Transverse colon (tissue), 4 donors: ENCODE results near the gene PKP3. TPM values are rescaled to one million over a fixed set of nuclear protein-coding genes. Genes with fewer than 3 reads are reported as not detected.
"Not testable (repeated sequence)": the region's sequence is repeated elsewhere in the genome, so short reads cannot be mapped to it uniquely, and the experiment has no call there.

Experiments
- DNase-seq: peaks from one replicate; pipeline ENCODE4 v3.0.0-alpha.2; 2019
- H3K27ac ChIP-seq, 4 donors: fragments of 200-600 bp; sonication (generic); 2 replicates each; pipeline ENCODE4 v1.5.1; 2016 to 2018; ENCODE audit warnings: inconsistent platforms in 4 of 4
- H3K27me3 ChIP-seq: fragments of 200-600 bp; sonication (generic); 2 replicates; pipeline ENCODE4 v1.5.1; 2017; ENCODE audit warnings: inconsistent platforms
- H3K36me3 ChIP-seq, 4 donors: fragments of 200-600 bp; sonication (generic); 2 replicates each; pipeline ENCODE4 v1.5.1; 2017 to 2019; ENCODE audit warnings: inconsistent platforms in 4 of 4
- H3K4me1 ChIP-seq, 4 donors: fragments of 200-600 bp; sonication (generic); 2 replicates each; pipeline ENCODE4 v1.5.1; 2017 to 2020; ENCODE audit warnings: inconsistent platforms in 4 of 4
- H3K4me3 ChIP-seq, 4 donors: fragments of 200-600 bp; sonication (generic); 1 replicate in 1 of 4; 2 replicates in 3 of 4; pipeline versions ENCODE4 v1.5.1 to v1.6.1; 2017 to 2019; ENCODE audit warnings: inconsistent platforms in 4 of 4
- H3K9me3 ChIP-seq, 2 donors: fragments of 200-600 bp; sonication (generic); 2 replicates each; pipeline ENCODE4 v1.5.1; 2017 to 2019; ENCODE audit warnings: inconsistent platforms in 2 of 2
- EP300 ChIP-seq: sonication (generic); formaldehyde crosslinking; IDR thresholded peaks from one replicate; pipeline ENCODE4 v1.6.1; 2017; ENCODE audit warnings: antibody characterized with exemption, low read depth
- POLR2A ChIP-seq: fragments of 450-650 bp; IDR thresholded peaks from one replicate; pipeline ENCODE4 v1.6.1; 2016; ENCODE audit warnings: antibody characterized with exemption, mild to moderate bottlenecking, moderate library complexity
- POLR2AphosphoS5 ChIP-seq, 3 donors: sonication (generic); formaldehyde crosslinking; IDR thresholded peaks; one replicate each; pipeline ENCODE4 v1.6.1; 2016; ENCODE audit warnings: antibody characterized with exemption in 3 of 3
- WGBS, 2 donors: methylation state at CpG; one replicate each; pipeline ENCODE4 v1.1.5; 2018; ENCODE audit warnings: low coverage in 1 of 2; 5-methylcytosine and 5-hydroxymethylcytosine counted together
- in situ Hi-C, 4 donors: fragments of 200-750 bp; cut with MboI; loops; one replicate each; pipeline versions ENCODE4 v1.15.0 to v1.15.1; 2017; ENCODE audit warnings: low sequenced_read_pairs in 3 of 4, low pct_ligation_motif_present in 1 of 4, low pct_unique_long_range_greater_than_20kb in 1 of 4
- intact Hi-C: fragments of 100-400 bp; cut with DNase I; formaldehyde crosslinking; loops from one replicate; pipeline ENCODE4 v1.15.1; 2023; ENCODE audit warnings: low total_unique reads
- total RNA-seq, 4 donors: library from RNA; depleted of rRNA; stranded (reverse); fragments of >200 nt; gene quantifications; one replicate each; pipeline ENCODE4 v1.1.0, GENCODE V29; 2016
- TF ChIP-seq, protein P1 (sequence below), 5 experiments: fragments of 200-600 bp in 3 of 5; fragments of 450-650 bp in 2 of 5; sonication (generic) in 3 of 5; IDR thresholded peaks; 1 replicate in 2 of 5; 2 replicates in 3 of 5; pipeline ENCODE4 v1.5.1; 2016 to 2017; ENCODE audit warnings: antibody characterized with exemption in 5 of 5, inconsistent platforms in 3 of 5, mild to moderate bottlenecking in 2 of 5, moderate library complexity in 1 of 5

Gene PKP3
- total RNA-seq, 4 donors from 2014 or later, result 159 to 359 (median 200) TPM

DNA sequence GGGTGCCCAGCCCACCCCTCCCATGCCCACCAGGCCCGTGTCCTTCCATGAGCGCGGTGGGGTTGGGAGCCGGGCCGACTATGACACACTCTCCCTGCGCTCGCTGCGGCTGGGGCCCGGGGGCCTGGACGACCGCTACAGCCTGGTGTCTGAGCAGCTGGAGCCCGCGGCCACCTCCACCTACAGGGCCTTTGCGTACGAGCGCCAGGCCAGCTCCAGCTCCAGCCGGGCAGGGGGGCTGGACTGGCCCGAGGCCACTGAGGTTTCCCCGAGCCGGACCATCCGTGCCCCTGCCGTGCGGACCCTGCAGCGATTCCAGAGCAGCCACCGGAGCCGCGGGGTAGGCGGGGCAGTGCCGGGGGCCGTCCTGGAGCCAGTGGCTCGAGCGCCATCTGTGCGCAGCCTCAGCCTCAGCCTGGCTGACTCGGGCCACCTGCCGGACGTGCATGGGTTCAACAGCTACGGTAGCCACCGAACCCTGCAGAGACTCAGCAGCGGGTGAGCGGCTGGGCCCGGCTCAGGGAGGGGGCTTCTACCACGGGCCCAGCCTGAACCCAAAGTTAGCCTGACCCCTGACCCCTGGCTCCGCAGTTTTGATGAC, 3.0 kb downstream of the PKP3 start:
- intact Hi-C loops (no loop called here), in situ Hi-C loops (no loop called here)
- H3K4me3 ChIP-seq, result peak overlapping the region in 3 of 4 donors; percentile 1 to 29 (median 25)
- no peaks in the 10 kb centered on the region for H3K36me3 ChIP-seq
- H3K9me3 ChIP-seq, result no peaks in the 10 kb centered on the region
- H3K4me1 ChIP-seq, result peaks cover 0 to 34% (median 12%) of the 10 kb centered on the region in 4 donors
- H3K27ac ChIP-seq, result no peak overlapping the region
- peak; percentile 58 for DNase-seq
- peaks cover 10% of the 10 kb centered on the region for H3K27me3 ChIP-seq
- TF ChIP-seq, protein P1, sequence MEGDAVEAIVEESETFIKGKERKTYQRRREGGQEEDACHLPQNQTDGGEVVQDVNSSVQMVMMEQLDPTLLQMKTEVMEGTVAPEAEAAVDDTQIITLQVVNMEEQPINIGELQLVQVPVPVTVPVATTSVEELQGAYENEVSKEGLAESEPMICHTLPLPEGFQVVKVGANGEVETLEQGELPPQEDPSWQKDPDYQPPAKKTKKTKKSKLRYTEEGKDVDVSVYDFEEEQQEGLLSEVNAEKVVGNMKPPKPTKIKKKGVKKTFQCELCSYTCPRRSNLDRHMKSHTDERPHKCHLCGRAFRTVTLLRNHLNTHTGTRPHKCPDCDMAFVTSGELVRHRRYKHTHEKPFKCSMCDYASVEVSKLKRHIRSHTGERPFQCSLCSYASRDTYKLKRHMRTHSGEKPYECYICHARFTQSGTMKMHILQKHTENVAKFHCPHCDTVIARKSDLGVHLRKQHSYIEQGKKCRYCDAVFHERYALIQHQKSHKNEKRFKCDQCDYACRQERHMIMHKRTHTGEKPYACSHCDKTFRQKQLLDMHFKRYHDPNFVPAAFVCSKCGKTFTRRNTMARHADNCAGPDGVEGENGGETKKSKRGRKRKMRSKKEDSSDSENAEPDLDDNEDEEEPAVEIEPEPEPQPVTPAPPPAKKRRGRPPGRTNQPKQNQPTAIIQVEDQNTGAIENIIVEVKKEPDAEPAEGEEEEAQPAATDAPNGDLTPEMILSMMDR (IDR thresholded peaks at IDR 0.05), result peak in 4 of 5 experiments; percentile 22 to 41 (median 37)
- TF ChIP-seq EP300, result no peak
- 52% methylated on average over 30 of the region's 43 CpGs; no CpG with 5 or more reads in 1 of the 2 donors for WGBS, 2 donors

DNA sequence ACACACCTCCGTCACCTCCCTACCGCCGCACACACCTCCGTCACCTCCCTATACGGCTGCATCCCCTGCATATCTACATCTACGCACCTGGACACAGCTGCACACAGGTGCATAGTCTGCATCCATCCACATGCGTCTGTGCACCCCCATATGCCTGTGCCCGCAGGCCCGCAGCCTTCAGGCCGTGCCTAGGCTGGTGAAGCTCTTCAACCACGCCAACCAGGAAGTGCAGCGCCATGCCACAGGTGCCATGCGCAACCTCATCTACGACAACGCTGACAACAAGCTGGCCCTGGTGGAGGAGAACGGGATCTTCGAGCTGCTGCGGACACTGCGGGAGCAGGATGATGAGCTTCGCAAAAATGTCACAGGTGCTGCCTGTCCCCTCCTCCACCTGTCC, 4.8 kb downstream of the PKP3 start:
- in situ Hi-C loops (no loop called here), intact Hi-C loops (no loop called here)
- TF ChIP-seq EP300 (no peak), POLR2AphosphoS5 (IDR thresholded peaks at IDR 0.05) (no peak), POLR2A (no peak)
- TF ChIP-seq, protein P1 (IDR thresholded peaks at IDR 0.05), result no peak

DNA sequence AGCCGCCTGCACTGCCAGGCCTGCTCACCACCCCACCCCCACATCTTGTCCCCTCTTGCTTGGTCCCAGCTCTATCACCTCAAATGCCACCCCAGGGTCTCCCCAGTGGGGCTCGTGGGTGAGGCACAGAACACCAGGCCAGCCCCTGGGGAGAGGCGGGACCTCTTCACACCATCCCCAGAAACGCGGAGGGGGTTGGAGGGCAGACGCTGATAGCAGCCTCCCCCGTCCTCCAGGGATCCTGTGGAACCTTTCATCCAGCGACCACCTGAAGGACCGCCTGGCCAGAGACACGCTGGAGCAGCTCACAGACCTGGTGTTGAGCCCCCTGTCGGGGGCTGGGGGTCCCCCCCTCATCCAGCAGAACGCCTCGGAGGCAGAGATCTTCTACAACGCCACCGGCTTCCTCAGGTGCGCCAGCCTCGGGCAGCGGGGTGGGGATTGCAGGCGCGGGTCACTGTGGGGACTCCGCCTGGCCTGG, 5.8 kb downstream of the PKP3 start:
- Histone ChIP-seq H3K36me3 (no peaks in the 10 kb centered on the region), H3K4me3 (no peak overlapping the region), H3K27me3 (peaks cover 13% of the 10 kb centered on the region), H3K4me1 (peaks cover 0 to 26% (median 4%) of the 10 kb centered on the region in 4 donors), H3K9me3 (no peaks in the 10 kb centered on the region), H3K27ac (no peak overlapping the region)
- intact Hi-C loops, result loop anchor here (10.0 kb wide), 1 partner anchor 105 kb away; the partner anchor contains the start of gene RNH1
- DNase-seq, result no peak
- 65% methylated on average over 21 of the region's 21 CpGs; no CpG with 5 or more reads in 1 of the 2 donors for WGBS, 2 donors
- TF ChIP-seq EP300 (no peak), POLR2A (no peak), POLR2AphosphoS5 (IDR thresholded peaks at IDR 0.05) (no peak)
- TF ChIP-seq, protein P1 (IDR thresholded peaks at IDR 0.05), result no peak
- in situ Hi-C loops, result loop anchor here in 1 of 4 donors (10.0 kb wide), 1 partner anchor 55 kb away; the partner anchor contains the start of gene PTDSS2

More for the DNA sequence above, 4.8 kb downstream of the PKP3 start:
- H3K27me3 ChIP-seq, result peaks cover 13% of the 10 kb centered on the region
- H3K4me3 ChIP-seq, result no peak overlapping the region
- H3K27ac ChIP-seq, result no peak overlapping the region
- H3K9me3 ChIP-seq, result no peaks in the 10 kb centered on the region
- H3K4me1 ChIP-seq, result peaks cover 0 to 26% (median 4%) of the 10 kb centered on the region in 4 donors
- no peak for DNase-seq
- 89 to 94% methylated on average over 7 to 20 of the region's 20 CpGs for WGBS, 2 donors
- no peaks in the 10 kb centered on the region for H3K36me3 ChIP-seq

DNA sequence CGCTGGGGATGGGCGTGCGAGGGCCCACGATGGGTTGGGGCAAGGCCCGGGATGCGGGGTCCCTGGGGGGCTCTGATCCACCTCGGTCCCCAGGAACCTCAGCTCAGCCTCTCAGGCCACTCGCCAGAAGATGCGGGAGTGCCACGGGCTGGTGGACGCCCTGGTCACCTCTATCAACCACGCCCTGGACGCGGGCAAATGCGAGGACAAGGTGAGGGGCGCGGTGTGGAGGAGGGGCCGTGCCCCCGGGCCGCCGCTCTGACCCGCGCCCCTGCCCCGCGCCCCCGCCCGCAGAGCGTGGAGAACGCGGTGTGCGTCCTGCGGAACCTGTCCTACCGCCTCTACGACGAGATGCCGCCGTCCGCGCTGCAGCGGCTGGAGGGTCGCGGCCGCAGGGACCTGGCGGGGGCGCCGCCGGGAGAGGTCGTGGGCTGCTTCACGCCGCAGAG, 6.3 kb downstream of the PKP3 start:
- in situ Hi-C loops, result loop anchor here in 1 of 4 donors (10.0 kb wide), 1 partner anchor 55 kb away; the partner anchor contains the start of gene PTDSS2
- no peaks in the 10 kb centered on the region for H3K36me3 ChIP-seq

DNA sequence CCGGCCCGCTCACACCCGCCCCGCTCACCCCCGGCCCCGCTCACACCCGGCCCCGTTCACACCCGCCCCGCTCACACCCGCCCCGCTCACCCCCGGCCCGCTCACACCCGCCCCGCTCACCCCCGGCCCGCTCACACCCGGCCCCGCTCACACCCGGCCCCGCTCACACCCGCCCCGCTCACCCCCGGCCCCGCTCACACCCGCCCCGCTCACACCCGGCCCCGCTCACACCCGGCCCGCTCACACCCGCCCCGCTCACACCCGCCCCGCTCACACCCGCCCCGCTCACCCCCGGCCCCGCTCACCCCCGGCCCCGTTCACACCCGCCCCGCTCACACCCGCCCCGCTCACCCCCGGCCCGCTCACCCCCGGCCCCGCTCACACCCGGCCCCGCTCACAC, 7.2 kb downstream of the PKP3 start:
- H3K36me3 ChIP-seq, H3K4me3 ChIP-seq, DNase-seq, H3K27ac ChIP-seq, H3K9me3 ChIP-seq: not testable (repeated sequence)
- peaks cover 13% of the 10 kb centered on the region for H3K27me3 ChIP-seq
- WGBS, 2 donors, result no CpG with 5 or more reads among the region's 52 CpGs
- intact Hi-C loops, result loop anchor here (10.0 kb wide), 1 partner anchor 104 kb away; the partner anchor contains the start of gene RNH1
- peaks cover 4 to 19% (median 10%) of the 10 kb centered on the region in 4 donors for H3K4me1 ChIP-seq
- in situ Hi-C loops, result loop anchor here in 1 of 4 donors (10.0 kb wide), 1 partner anchor 54 kb away; the partner anchor contains the start of gene PTDSS2

More for the DNA sequence above, 6.3 kb downstream of the PKP3 start:
- Histone ChIP-seq H3K4me1 (peaks cover 0 to 24% (median 5%) of the 10 kb centered on the region in 4 donors), H3K27ac (no peak overlapping the region), H3K27me3 (peaks cover 13% of the 10 kb centered on the region), H3K4me3 (no peak overlapping the region), H3K9me3 (no peaks in the 10 kb centered on the region)
- no peak for TF ChIP-seq POLR2AphosphoS5 (IDR thresholded peaks at IDR 0.05)
- TF ChIP-seq EP300, result no peak
- no peak for DNase-seq
- WGBS, 2 donors, result 91% methylated on average over 47 of the region's 50 CpGs; no CpG with 5 or more reads in 1 of the 2 donors
- intact Hi-C loops, result loop anchor here (10.0 kb wide), 1 partner anchor 105 kb away; the partner anchor contains the start of gene RNH1
